ENCODE results near the gene USF2. TPM values are rescaled to one million over a fixed set of nuclear protein-coding genes. Genes with fewer than 3 reads are reported as not detected.

Gene USF2
- total and polyA plus RNA-seq, 8 donors: 26.8 to 109 (median 86.0) TPM

DNA sequence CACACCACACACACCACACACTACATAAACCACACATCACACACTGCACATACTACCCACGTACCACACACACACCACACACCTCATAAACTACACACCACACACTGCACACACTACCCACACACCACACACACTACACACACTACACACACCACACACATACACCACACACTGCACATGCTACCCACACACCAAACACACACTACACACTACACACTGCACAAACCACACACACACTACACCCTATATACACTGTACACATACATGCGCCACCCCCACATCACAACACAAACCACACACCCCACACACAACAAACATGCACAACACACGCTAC lies 28.7 kb downstream of the USF2 start:
- H3K27ac ChIP-seq: no peak overlapping the region
- H3K4me3 ChIP-seq: no peak overlapping the region
- no peaks in the 10 kb centered on the region for H3K36me3 ChIP-seq
- peaks cover 0 to 78% (median 16%) of the 10 kb centered on the region in 3 donors for H3K27me3 ChIP-seq
- TF ChIP-seq POLR2AphosphoS5 (IDR thresholded peaks at IDR 0.05): no peak
- TF ChIP-seq POLR2A (IDR thresholded peaks at IDR 0.05): no peak
- TF ChIP-seq EP300 (IDR thresholded peaks at IDR 0.05): no peak
- TF ChIP-seq, protein P1, sequence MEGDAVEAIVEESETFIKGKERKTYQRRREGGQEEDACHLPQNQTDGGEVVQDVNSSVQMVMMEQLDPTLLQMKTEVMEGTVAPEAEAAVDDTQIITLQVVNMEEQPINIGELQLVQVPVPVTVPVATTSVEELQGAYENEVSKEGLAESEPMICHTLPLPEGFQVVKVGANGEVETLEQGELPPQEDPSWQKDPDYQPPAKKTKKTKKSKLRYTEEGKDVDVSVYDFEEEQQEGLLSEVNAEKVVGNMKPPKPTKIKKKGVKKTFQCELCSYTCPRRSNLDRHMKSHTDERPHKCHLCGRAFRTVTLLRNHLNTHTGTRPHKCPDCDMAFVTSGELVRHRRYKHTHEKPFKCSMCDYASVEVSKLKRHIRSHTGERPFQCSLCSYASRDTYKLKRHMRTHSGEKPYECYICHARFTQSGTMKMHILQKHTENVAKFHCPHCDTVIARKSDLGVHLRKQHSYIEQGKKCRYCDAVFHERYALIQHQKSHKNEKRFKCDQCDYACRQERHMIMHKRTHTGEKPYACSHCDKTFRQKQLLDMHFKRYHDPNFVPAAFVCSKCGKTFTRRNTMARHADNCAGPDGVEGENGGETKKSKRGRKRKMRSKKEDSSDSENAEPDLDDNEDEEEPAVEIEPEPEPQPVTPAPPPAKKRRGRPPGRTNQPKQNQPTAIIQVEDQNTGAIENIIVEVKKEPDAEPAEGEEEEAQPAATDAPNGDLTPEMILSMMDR (IDR thresholded peaks at IDR 0.05): no peak
- WGBS, 5 donors: 93 to 99% (median 95%) methylated on average over 3 of the region's 3 CpGs
- no peaks in the 10 kb centered on the region for H3K4me1 ChIP-seq
- no peak for DNase-seq
- no peaks in the 10 kb centered on the region for H3K9me3 ChIP-seq
- intact Hi-C loops (cut with DNase I; ENCODE audit: low total_unique reads): no loop called here

DNA sequence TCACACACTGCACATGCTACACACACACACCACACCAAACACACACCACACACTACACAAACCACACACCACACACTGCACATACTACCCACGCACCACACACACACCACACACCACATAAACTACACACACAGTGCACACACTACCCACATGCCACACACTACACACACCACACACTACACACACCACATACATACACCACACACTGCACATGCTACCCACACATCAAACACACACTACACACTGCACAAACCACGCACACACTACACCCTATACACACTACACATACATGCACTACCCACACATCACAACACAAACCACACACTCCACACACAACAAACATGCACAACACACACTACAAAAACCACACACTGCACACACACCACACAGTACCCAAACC lies 29.2 kb downstream of the USF2 start:
- no peaks in the 10 kb centered on the region for H3K9me3 ChIP-seq
- H3K36me3 ChIP-seq: no peaks in the 10 kb centered on the region
- intact Hi-C loops (cut with DNase I; ENCODE audit: low total_unique reads): no loop called here
- no peak for DNase-seq
- 89 to 100% (median 93%) methylated on average over 2 of the region's 2 CpGs for WGBS, 5 donors
- peaks cover 0 to 74% (median 16%) of the 10 kb centered on the region in 3 donors for H3K27me3 ChIP-seq
- no peak overlapping the region for H3K4me3 ChIP-seq
- H3K27ac ChIP-seq: no peak overlapping the region
- TF ChIP-seq POLR2AphosphoS5 (IDR thresholded peaks at IDR 0.05) (no peak), EP300 (IDR thresholded peaks at IDR 0.05) (no peak), POLR2A (IDR thresholded peaks at IDR 0.05) (no peak)
- TF ChIP-seq, protein P1 (IDR thresholded peaks at IDR 0.05): no peak
- no peaks in the 10 kb centered on the region for H3K4me1 ChIP-seq

GRCh38 chr19:35298561-35298972 lies 29.8 kb downstream of the USF2 start:
- H3K36me3 ChIP-seq: no peaks in the 10 kb centered on the region
- intact Hi-C loops (cut with DNase I; ENCODE audit: low total_unique reads): no loop called here
- TF ChIP-seq POLR2A (IDR thresholded peaks at IDR 0.05): no peak
- DNase-seq: no peak
- H3K4me3 ChIP-seq: no peak overlapping the region
- peaks cover 0 to 68% (median 12%) of the 10 kb centered on the region in 3 donors for H3K27me3 ChIP-seq
- 91 to 97% (median 94%) methylated on average over 5 of the region's 5 CpGs for WGBS, 5 donors
- H3K9me3 ChIP-seq: no peaks in the 10 kb centered on the region
- H3K4me1 ChIP-seq: no peaks in the 10 kb centered on the region
- H3K27ac ChIP-seq: no peak overlapping the region

- Histone ChIP-seq H3K36me3 (no peaks in the 10 kb centered on the region), H3K27me3 (peaks cover 0 to 62% (median 4%) of the 10 kb centered on the region in 3 donors), H3K4me1 (no peaks in the 10 kb centered on the region), H3K4me3 (no peak overlapping the region), H3K9me3 (no peaks in the 10 kb centered on the region), H3K27ac (no peak overlapping the region)
- no peak for TF ChIP-seq EP300 (IDR thresholded peaks at IDR 0.05)
- TF ChIP-seq POLR2AphosphoS5 (IDR thresholded peaks at IDR 0.05): no peak
- TF ChIP-seq, protein P1 (IDR thresholded peaks at IDR 0.05): no peak
- TF ChIP-seq POLR2A (IDR thresholded peaks at IDR 0.05): no peak
- intact Hi-C loops (cut with DNase I; ENCODE audit: low total_unique reads): no loop called here
- 51 to 68% (median 53%) methylated on average over 14 to 55 of the region's 55 CpGs for WGBS, 5 donors
- DNase-seq: no peak
Measured at GRCh38 chr19:35299523-35300338, 31.0 kb downstream of the USF2 start.

DNA sequence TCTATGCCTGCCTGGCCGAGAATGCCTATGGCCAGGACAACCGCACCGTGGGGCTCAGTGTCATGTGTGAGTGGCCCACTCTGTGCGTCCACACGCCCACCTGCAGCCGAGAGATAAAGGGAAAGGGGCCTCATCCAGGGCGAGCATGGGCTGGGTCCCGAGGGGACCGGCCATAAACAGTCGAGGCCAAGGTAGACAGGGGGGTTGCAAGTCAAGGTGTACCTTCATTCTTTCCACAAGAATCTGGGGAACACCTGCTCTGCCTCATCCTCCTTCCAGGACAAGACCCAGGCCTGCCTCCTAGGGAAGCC lies 31.5 kb downstream of the USF2 start:
- peaks cover 0 to 60% (median 4%) of the 10 kb centered on the region in 3 donors for H3K27me3 ChIP-seq
- no peak for DNase-seq

More for the DNA sequence above, 31.5 kb downstream of the USF2 start:
- Histone ChIP-seq H3K27ac (no peak overlapping the region), H3K4me1 (no peaks in the 10 kb centered on the region), H3K4me3 (no peak overlapping the region), H3K36me3 (no peaks in the 10 kb centered on the region), H3K9me3 (no peaks in the 10 kb centered on the region)
- WGBS, 5 donors: 69 to 78% (median 73%) methylated on average over 10 of the region's 10 CpGs
- intact Hi-C loops (cut with DNase I; ENCODE audit: low total_unique reads): no loop called here
- TF ChIP-seq, protein P1 (IDR thresholded peaks at IDR 0.05): no peak
- no peak for TF ChIP-seq POLR2AphosphoS5 (IDR thresholded peaks at IDR 0.05)
- no peak for TF ChIP-seq POLR2A (IDR thresholded peaks at IDR 0.05)
- no peak for TF ChIP-seq EP300 (IDR thresholded peaks at IDR 0.05)

Data from stomach (tissue), 9 donors.